Body of pancreas (tissue), 4 donors: ENCODE data around the gene SLC8A2.

ENCODE experiments used
- POLR2A ChIP-seq, 3 donors: fragments of 450-650 bp; IDR thresholded peaks; one replicate each; pipeline ENCODE4 v1.6.1; 2016; ENCODE audit warnings: antibody characterized with exemption in 3 of 3, mild to moderate bottlenecking in 2 of 3
- TF ChIP-seq, protein P1 (sequence below), 7 experiments: fragments of 450-650 bp in 4 of 7; fragments of 200-600 bp in 3 of 7; sonication (generic) in 3 of 7; IDR thresholded peaks; one replicate each; pipeline ENCODE4 v1.5.1; 2016 to 2019; ENCODE audit warnings: antibody characterized with exemption in 7 of 7

DNA sequence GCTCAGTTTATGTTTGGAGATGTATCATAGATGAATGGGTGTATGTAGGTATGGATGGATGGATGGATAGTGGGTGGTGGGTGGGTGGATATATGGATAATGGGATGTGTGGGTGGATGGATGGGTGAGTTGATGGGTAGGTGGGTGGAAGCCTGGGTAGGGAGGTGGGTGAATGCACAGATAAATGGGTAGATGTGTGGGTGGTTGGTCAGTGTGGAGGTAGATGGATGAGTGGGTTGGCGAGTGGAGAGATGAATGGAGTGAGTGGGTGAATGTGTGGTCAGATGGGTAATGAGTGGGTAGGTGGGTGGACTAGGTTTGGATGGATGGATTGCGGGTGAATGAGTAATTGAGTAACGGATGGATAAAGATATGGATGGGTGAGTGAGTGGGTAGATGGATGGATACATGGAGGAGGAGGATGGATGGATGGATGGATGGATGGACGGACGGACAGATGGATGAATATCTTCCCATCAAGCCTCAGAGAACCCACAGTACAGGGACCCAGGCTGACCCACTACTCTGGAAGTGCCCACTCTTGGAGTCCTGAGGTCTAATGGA lies 65.8 kb downstream of the SLC8A2 start:
- TF ChIP-seq, protein P1, sequence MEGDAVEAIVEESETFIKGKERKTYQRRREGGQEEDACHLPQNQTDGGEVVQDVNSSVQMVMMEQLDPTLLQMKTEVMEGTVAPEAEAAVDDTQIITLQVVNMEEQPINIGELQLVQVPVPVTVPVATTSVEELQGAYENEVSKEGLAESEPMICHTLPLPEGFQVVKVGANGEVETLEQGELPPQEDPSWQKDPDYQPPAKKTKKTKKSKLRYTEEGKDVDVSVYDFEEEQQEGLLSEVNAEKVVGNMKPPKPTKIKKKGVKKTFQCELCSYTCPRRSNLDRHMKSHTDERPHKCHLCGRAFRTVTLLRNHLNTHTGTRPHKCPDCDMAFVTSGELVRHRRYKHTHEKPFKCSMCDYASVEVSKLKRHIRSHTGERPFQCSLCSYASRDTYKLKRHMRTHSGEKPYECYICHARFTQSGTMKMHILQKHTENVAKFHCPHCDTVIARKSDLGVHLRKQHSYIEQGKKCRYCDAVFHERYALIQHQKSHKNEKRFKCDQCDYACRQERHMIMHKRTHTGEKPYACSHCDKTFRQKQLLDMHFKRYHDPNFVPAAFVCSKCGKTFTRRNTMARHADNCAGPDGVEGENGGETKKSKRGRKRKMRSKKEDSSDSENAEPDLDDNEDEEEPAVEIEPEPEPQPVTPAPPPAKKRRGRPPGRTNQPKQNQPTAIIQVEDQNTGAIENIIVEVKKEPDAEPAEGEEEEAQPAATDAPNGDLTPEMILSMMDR (IDR thresholded peaks at IDR 0.05) = no peak
- TF ChIP-seq POLR2A (IDR thresholded peaks at IDR 0.05) = no peak
